ENCODE measurements around the gene C1orf159.

DNA sequence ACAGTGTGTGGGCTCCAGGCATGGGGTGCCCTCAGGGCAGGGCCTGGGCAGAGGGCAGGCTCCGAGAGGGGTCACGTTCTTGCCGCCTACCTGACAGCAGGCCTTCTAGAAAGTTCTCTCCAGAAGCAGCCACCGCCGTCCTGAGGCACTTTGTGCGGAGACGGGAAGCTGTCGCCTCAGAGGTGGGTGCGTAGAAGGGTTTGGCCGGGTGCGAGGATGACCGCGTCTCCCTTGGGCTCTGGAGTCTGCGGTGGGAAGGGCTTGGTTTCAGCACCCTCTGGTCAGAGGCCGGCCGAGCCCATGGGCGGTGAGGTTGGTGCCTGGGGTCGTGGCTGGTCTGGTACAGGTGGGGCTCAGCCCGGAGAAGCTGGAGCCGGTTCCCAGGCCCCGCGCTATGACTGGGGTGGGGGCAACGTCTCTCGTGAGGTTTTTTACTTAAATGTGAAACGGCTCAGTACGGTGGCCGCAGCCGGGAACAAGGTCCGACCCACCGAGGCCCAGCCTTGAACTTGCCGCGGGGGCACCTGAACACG, 47.7 kb upstream of the C1orf159 start:
- TF ChIP-seq CTCF (IDR thresholded peaks at IDR 0.05; ENCODE audit: low read depth, low read length, missing input control) (no peak), JUND (IDR thresholded peaks at IDR 0.05) (no peak)

All from liver (tissue), 3 donors.